HG02571 (cell line): ENCODE data around the gene MEIOSIN.
"Not testable (repeated sequence)": the region's sequence is repeated elsewhere in the genome, so short reads cannot be mapped to it uniquely, and the experiment has no call there.

Experiments used
- ATAC-seq: cut with Tn5 transposase; IDR thresholded peaks from one replicate; pipeline ENCODE4 v1.9.1; 2021; ENCODE audit warnings: mild to moderate bottlenecking, moderate library complexity; ENCODE audit not compliant: unreplicated experiment

MEIOSIN gene

DNA sequence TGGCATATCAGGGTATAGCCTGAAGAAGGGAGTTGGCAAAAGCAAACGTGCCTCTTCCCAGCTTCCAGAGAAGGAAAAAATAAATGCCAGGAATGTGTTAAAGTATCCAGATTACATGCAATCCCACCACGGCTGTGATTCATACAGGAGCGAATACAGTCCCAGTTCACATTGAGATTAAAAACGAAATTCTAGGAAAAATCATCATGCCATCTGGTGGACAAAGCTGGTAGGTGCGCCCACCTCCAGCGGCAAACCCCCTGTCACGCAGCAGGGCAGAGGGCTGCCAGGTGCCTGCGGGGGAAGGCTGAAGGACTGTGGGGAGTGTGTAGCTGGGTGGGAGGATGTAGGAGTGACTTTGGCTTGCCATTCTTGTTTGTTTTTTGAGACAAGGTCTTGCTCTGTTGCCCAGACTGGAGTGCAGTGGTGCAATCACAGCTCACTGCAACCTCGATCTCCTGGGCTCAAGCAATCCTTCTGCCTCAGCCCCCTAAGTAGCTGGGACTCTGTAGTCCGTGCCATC lies 65.8 kb downstream of the MEIOSIN start:
- ATAC-seq: no peak

DNA sequence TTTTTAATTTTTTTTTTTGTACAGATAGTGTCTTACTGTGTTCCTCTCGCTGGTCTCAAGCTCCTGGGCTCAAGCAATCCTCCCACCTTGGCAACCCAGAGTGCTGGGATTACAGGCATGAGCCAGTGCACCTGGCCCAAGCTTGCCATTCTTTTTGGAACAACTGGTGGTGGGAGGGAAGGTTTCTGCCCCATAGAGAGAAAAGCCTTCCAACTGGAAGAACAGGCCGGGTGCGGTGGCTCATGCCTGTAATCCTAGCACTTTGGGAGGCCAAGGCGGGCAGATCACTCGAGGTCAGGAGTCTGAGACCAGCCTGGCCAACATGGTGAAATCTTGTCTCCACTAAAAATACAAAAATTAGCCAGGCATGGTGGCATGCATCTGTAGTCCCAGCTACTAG lies 66.3 kb downstream of the MEIOSIN start:
- not testable (repeated sequence) for ATAC-seq

- no peak for ATAC-seq
Measured at GRCh38 chr19:45800070-45800553, 66.9 kb downstream of the MEIOSIN start.

DNA sequence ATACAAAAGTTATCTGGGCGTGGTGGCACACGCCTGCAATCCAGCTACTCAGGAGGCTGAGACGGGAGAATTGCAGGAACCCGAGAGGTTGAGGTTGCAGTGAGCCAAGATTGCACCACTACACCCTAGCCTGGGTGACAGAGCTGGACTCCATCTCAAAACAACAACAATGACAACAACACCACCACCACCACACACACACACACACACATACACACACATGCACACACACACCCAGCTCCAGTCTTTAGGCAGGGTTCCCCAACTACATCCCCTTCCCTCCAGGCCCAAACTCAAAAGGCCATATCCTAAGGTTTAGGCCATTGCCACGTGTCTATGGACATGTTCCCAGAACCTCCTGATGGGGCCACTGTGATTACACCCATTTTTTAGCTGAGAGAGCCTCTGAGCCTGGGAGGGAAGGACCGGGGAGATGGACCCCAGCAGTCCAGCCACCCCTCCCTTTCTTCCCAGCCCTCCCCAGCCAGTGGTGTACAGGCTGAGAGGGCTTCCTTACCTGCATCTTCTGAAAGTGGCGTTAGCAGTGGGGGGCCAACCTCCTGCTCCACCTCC lies 68.5 kb downstream of the MEIOSIN start:
- no peak for ATAC-seq

DNA sequence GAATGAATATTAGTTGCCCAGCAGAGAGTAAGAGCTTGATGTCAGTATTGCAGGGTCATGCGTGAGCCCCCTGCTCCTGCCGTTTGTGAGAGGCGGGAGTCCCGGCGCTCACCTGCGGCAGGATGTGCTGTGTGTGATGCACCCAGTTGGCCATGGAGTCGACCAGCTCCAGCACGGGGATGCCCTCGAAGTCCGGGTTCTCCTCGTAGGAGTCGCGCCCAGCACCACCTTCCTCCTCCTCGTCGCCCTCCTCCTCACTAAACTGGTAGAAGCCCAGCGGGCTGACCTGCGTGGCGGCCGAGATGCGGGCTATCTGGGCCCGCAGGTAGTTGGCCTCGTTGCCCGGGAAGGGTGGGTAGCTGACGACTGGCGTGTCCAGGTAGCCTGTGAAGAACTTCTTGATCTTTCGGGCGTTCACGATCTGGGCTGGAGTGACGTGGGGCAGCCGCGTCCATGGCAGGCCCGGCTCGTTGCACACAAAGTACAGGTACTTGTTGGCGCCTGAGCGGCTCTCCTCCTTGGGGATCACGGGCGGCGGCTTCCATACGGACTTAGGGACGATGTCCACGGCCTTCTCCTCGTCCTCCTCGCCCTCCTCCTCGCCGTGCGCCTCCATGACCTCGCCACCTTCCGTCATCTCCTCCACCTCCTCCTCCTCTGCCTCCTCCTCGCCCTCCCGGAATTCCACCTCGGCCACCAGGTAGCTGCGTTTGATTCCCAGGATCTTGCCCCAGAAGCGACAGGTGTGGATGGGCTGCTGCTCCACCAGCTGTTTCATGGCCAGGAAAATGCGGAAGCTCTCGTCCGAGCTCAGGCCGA lies 71.1 kb downstream of the MEIOSIN start:
- ATAC-seq: no peak

DNA sequence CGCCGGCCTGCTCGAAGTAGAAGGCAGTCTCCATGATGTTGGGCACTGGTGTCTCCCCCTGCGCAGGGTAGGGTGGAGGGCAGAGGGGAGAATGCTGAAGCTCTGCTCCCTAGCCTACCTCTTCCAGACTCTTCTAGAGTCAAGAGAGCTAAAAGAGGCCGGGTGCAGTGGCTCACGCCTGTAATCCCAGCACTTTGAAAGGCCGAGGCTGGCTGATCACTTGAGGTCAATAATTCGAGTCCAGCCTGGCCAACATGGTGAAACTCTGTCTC lies 71.7 kb downstream of the MEIOSIN start:
- no peak for ATAC-seq

DNA sequence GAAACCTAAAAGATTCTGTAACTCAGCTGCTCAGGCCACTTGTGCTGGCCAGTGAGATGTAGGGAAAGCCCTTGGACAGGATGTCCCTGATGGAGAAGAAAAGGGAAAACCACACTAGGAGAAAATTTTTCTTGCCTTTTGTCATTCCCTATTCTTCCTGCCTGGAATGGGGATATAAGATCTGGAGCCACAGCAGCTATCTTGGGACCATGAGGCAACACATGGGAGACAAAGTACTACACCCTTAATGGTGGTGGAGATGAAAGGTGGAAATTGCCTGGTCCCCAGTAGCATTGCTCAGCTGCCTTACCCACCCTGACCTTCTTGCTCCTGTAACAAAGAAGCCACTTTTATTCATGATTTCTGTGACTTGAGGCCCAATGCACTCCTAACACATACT lies 72.5 kb downstream of the MEIOSIN start:
- ATAC-seq: no peak

- ATAC-seq: no peak
Measured at GRCh38 chr19:45809643-45810159, 76.5 kb downstream of the MEIOSIN start.

DNA sequence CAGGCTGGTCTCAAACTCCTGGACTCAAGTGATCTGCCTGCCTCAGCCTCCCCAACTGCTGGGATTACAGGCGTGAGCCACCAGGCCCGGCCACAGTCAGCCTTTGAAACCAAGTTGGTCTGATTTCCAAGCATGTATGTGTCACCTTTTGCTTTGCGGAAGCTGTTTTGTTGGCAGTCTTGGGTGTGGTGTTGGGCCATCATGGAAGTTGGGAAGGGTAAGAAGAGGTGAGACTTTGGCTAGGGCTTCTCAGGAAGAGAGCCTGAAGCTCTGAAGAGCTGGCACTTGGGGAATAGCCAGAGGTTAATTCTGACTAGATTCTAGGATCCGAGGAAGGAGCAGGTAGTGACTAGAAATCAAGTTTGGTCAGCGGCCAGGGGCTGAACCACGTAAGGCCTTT lies 79.1 kb downstream of the MEIOSIN start:
- no peak for ATAC-seq
